NK-92 treated with Interleukin-12 subunit alpha and Interleukin-12 subunit beta, amount 100 ng/mL, for 24 hours (cell line): ENCODE measurements around the gene LMNTD1.
"Not testable (repeated sequence)": the region's sequence is repeated elsewhere in the genome, so short reads cannot be mapped to it uniquely, and the experiment has no call there.

Source experiments
- DNase-seq: peaks from one replicate; lab custom pipeline; 2025; lab: John Stamatoyannopoulos, UW

The LMNTD1 gene, protein sequence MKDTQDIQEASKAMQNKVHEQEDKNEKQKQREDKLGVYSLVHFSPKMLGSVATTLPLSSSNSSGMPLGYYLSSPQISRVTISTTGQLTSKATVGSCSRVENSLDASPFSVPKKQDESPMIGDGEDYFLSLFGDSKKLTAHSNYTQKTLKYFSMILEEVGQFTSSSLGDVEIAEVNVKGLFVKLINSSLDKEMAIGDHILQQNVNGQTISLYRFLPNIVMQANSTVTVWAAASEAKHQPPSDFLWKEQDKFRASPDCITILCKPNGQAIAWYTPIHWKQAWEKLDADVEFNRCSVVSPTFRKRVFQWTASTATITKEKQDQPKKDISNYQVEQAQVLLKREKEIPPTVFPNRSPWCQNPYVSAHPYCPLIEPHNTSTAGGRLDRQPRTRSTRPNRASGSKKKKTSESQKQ

DNA sequence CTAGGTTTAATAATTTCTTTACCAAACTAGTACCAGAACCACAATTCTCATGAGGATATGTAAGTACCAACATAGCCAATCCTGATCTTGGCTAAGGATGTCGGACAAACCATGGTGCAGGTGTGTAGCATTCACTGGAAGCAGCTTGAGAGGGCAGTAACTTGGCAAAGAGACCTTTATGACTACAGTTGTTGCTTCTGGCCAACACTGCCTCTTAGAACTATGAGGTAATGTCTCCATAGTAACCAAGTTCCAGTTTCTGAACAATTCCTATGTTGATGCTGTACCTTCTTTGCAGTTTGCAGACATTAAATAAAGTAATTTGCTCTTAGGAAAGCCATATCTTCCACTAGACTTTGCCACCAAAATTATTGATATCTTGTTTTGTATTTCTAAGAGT is at the start of gene LMNTD1:
LMNTD1 (minus strand) TSS at position 186 of the 400 bp plus-strand sequence. CDS start 324 bp downstream, outside the sequence.
- no peak for DNase-seq

DNA sequence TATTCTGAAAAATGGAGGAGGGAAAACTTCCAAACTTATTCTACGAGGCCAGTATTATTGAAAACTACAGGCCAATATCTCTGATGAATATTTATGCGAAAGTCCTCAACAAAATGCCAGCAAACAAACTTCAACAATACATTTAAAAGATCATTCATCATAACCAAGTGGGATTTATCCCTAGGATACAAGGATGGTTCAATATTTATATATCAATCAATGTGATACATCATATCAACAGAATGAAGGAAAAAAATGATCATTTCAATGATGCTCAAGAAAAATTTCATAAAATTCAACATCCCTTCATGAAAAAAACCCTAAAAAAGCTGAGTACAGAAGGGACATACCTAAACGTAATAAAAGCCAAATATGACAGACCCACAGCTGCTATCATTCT is 45.9 kb upstream of the LMNTD1 start:
- DNase-seq = no peak

DNA sequence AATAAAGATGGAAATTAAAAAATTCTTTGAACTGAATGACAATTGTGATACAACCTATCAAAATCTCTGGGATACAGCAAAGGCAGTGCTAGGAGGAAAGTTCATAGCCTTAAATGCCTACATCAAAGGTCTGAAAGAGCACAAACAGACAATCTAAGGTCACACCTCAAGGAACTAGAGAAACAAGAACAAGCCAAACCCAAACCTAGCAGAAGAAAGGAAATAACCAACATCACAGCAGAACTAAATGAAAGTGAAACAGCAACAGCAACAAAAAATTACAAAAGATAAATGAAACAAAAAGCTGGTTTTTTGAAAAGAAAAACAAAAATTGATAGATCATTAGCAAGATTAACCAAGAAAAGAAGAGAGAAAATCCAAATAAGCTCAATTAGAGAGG is 42.4 kb upstream of the LMNTD1 start:
- DNase-seq = not testable (repeated sequence)

DNA sequence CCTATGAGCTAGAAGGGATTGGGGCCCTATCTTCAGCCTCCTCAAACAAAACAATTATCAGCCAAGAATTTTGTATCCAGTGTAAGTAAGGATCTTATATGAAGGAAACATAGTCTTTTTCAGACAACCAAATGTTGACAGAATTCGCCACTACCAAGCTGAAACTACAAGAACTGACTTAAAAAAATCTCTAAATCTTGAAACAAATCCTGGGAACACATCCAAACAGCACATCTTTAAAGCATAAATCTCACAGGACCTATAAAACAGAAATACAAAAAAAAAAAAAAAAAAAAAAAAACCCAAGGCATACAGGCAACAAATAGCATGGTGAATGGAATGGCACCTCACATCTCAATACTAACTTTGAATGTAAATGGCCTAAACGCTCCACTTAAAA is 41.3 kb upstream of the LMNTD1 start:
- DNase-seq = no peak

DNA sequence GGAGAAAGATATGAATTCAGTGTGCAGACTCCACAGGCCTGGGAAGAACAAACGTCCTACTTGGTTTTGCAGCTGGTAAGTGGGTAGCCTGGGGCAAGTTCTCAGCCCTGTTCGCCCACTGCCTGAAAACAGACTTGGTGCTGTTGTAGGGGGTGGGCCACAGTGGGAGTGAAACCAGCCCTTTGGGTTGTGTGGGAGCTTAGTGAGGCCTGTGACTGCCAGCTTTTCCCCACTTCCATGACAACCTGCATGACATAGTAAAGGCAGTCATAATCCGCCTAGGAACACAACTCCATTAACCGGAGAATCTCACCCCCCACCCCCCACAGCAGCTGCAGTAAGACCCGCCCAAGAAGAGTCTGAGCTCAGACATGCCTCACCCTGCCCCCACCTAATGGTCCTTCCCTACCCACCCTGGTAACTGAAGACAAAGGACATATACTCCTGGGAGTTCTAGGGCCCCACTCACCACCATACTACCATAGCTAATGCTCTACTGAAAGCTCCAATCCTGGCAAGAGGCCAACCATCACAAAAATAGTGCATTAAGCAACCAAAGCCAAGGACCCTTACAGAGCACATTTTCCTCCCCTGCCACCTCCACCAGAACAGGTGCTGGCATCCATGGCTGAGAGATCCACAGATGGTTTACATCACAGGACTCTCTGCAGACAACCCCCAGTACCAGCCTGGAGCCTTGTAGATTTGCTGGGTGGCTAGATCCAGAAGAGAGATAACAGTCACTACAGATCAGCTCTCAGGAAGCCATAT is 39.8 kb upstream of the LMNTD1 start:
- no peak for DNase-seq

DNA sequence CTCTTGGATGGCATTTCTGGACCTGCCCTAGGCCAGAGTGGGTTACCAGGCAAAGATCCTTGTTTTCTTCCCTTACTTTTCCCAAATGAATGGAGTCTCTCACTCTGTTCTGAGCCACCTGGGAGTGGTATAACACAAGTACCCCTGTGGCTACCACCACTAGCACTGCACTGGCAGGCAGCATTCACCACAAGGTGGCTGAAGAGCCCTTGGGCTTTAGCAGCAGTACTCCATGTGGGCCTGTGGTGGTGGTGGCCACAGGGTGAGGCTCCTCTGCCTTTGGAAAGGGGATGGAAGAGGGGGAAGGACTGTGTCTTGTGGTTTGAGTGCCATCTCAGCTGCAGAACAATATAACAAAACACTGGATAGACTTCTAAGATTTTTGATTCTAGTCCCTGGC is 38.1 kb upstream of the LMNTD1 start:
- no peak for DNase-seq

DNA sequence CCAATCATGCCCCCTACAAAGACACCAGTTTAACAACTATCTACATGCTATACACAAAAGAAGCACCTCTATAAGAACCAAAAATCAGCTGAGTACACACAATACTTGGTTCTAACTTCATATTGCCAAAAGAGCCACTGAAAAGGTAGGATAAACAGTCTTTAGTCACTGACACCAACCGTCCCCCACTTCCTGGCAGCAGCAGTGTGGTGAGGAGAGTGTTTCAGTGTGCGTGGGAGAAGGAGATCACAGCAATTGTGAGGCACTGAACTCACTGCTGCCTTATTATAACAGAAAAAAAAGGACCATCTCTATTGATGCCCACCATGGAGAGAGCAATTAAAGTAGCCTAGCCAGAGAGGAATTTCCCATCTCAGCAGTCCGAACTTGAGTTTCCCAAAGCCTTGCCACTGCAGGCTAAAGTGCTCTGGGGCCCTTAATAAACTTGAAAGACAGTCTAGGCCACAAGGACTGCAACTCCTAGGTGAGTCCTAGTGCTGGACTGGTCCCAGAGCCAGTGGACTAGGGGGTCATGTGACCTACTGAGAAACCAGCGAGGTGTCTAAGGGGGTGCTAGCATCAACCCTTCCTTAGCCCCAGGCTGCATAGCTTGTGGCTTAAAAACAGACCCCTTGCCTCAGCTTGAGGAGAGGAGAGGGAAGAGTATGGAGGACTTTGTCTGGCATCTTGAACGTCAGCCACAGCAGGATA is 37.1 kb upstream of the LMNTD1 start:
- no peak for DNase-seq

DNA sequence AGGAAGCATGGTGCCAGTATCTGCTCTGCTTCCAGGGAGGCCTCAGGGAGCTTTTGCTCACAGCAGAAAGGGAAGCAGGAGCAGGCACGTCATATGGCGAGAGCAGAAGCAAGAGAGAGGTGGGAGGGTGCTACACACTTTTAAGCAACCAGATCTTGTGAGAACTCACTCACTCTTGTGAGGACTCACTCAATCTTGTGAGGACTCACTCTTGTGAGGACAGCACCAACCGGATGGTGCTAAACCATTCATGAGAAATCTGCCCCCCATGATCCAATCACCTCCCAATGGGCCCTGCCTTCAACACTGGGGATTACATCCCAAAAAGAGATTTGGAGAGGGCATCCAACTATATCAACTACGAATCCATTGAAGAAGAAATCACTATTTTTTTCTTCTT is 34.3 kb upstream of the LMNTD1 start:
- DNase-seq = no peak

DNA sequence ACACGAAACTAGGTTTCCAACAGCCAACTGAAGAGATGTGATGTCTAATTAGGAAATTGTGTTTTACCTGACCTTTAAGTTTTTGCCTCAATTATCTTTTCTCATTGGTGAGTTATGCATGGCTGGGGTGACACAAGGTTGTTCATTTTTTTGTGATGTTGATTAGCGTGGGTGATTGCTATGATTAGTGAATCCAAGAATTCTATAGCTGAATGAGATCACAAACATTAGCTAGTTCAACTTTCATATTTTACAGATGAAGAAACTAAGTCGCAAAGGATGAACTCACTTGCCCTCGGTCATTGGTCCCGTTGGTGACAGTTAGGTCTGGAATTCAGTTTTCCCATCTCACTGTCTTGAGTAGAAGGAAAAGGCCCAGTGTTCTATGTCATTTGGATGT is 32.6 kb upstream of the LMNTD1 start:
- no peak for DNase-seq

DNA sequence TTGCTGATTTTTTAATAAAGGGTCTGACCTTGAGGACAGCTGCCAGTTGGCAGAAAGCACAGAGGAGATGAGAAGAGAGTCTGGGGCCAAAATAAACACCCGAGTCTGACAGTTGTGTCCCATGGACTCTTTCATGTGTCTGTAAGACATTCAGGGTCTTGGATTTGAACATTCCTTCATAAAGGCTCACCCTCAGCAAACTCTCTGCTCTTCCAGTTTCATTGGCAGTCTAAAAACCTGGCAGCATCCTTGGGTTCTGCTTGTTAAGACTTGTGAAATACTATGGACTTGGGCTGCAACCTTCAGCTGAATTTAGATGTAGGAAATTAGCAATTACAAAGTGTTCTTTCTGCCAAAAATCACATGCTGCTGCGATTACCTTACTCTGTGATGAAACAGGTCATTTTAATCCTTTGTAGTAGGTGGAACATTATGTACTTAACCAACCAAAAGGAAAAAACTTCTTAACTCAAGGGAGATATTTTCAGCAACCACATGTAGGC is 32.0 kb upstream of the LMNTD1 start:
- no peak for DNase-seq

DNA sequence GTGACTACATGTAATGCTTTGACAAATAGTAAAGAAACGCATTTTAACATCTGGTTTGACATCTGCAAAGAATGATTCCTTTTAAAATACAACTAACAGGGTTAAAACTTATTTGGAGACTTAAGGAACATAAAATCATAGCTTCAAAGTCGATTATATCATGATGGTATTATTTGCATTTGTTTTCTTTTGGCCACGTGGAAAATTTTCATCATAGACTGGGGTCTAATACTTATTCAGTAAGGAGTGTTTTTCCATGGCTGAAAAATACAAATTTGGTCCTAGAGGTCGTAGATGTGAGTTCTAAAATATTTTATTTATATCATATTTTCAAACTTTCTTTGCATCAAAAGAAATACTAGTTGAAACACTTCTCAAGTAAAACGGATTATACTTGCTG is 31.5 kb upstream of the LMNTD1 start:
- DNase-seq = no peak

DNA sequence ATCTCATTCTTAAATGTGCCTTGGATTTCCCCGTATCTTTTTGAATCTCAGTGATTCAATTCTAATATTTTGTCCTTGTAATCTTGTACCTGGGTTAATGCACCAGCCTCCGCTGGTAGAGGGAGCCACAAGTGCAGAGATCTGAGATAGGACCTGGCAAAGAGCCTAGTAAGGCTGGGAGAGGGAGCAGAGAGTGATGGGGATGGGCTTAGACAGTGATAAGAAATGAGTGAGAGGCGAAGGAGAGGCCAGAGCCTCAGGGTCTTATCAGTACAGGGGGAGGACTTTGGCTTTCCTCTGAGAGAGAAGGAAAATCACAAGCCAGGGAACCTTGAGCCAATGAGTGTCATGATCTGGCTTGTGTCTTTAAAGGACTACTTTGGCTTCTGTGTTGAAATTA is 30.5 kb upstream of the LMNTD1 start:
- no peak for DNase-seq

DNA sequence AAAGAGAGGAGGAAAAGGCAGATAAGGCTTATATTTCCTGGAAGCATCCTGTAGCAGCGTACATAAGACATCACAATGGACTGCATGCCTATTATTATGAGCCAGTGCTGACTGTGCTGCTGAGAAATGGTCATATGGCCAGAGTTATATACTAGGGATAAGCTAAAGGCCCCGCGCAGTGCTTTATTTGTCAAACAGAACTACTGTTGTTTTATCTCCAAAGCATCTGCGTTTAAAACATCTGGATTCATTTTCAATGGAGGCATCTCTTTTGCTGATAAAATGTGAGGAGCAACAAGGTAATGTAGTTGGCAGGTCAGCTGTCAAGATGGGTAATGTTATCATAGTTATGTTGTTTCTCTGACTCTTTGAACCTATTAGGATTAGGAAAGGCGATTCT is 28.0 kb upstream of the LMNTD1 start:
- no peak for DNase-seq

DNA sequence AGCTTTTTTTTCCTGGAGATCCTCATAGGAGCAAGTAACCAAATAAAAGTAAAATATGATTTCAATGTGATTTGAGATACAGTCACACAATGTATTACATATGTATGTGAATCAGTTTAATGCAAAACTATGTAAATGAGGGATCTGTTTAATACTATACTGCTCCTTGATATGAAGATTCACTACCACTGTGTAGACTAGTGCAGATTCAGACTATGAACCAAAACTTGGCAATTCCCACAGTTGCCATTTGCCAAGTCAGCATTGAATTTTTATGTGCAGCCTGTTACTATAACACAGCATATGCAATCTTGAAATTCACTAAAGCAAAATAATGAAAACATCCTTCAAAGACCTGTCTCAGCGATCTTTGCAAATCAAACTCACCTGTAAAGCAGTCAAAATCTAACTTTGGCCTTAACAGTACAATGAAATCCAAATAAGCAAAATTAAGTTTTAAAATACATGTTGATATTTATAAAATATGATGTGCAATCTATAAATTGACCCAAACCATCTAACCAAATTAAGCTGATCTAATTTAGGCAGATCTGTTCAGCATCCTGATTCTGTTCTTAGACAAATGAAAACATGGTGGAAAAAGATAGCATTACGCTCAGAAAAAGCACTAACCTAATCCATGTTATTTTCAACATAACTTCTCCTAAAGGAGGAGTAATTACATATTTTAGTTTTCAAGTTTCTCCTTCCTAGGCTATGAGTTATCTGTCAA is 25.5 kb upstream of the LMNTD1 start:
- no peak for DNase-seq

DNA sequence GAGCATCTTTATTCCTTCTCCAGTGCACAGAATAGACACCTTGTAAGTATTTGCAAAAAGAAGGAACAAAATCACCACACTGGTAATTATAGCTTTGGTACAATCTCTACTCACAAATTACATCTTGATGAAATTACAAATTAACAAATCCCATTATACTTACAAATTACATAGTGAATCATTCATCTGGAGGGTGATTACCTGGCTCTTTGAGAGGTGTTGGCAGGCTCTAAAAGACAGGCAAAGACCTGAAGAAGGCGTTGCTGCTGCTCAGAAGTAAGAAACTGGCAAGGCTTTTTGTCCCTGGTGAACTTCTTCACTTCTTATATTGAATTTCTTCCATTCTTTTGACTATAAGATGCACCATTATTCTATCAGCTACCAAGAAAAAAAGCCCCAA is 21.7 kb upstream of the LMNTD1 start:
- DNase-seq = no peak

DNA sequence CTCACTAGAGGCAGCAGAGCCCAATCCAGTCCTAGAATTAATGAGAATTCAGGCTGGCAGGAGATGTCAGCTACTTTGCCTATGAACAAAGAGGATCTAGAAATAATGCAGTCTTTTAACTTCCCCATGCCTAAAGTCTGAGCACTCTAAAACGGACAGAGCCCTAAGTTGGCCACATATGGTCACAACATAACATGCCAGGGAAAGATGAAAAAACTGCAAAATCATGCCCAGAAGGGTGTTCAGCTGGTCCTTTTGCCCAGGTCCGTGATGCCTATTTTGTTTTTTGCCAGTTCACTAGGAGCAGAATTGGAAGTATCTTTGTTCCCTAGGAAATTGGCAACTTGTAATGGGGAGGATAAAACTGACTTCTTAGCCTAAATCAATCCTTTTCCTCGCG is 20.3 kb upstream of the LMNTD1 start:
- DNase-seq = no peak

DNA sequence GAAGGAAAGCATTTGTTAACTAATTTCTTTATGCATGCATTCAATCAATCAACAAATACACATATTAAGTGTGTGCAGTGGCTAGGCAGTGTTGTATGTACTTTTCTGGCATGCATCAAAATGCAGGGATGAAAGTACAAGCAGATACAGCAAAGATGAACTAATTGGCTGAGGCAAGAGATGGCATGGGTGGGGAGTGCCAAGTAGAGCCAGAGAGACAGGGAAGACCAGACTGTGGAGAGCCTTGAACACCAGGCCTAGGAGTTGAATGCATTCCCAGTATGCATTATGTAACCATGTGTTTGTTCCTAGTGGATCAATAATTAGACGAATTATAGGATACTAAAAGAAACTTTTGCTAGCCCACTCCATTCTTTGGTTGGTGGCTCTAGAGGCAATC is 17.3 kb upstream of the LMNTD1 start:
- no peak for DNase-seq

DNA sequence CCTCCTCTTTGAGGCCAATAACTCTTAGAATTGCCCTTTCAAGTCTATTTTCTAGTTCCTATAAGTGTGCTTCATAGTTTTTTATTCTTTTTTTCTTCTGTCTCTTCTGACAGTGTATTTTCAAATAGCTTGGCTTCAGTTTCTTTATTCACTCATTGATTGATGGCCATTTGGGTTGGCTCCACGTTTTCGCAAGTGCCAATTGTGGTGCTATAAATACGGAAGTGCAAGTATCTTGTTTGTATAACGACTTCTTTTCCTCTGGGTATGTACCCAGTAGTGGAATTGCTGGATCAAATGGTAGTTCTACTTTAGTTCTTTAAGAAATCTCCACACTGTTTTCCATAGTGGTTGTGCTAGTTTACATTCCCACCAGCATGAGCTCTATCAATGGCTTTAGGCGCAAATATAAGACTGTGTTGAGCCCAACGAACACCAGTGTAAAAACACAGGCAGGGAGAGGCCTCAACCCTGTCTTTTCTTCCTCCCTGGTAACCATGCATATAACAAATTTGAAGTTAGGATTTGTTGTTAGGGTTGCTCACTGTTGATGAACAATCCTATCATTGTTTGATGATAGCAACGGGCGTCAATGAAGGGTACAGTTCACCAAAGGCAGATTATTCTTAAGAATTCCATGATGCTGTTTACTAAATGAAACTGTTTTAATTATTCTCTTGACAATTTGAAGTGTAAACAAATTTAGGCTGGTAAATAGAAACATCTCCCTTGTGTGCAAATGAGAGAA is 13.3 kb upstream of the LMNTD1 start:
- DNase-seq = no peak

DNA sequence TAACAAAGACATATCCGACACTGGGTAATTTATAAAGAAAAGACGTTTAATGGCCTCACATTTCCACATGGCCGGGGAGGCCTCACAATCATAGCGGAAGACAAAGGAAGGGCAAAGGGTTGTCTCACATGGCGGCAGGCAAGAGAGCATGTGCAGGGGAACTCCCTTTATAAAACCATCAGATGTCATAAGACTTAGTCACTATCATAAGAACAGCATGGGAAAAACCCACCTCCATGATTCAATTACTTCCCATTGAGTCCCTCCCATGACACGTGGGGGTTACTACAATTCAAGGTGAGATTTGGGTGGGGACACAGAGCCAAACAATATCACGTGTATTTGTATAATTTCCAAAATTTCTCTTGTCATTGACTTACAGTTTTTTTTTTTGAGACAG is 5.5 kb upstream of the LMNTD1 start:
- DNase-seq = no peak

DNA sequence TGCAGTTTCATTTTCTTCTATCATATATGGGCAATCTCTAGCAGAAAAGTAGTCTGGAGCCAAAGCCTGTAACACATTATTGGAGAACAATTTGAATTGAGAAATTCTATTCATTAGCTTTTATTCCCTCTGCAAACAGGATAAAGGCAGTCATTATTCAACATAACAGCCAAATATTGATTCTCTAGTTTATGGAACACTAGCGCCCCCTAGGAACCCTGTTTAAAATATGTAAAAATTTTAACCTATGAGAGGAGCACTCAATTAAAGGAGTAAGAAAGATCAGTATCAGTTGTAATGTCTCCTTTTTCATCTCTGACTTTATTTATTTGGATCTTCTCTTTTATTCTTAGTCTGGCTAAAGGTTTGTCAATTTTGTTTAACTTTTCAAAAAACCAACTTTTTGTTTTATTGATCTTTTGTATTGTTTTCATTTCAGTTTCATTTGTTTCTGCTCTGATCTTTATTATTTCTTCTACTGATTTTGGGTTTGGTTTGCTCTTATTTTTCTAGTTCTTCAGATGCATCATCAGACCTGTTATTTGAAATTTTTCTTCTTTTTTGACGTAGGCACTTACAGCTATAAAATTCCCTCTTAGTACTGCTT is 4.8 kb upstream of the LMNTD1 start:
- DNase-seq = no peak

DNA sequence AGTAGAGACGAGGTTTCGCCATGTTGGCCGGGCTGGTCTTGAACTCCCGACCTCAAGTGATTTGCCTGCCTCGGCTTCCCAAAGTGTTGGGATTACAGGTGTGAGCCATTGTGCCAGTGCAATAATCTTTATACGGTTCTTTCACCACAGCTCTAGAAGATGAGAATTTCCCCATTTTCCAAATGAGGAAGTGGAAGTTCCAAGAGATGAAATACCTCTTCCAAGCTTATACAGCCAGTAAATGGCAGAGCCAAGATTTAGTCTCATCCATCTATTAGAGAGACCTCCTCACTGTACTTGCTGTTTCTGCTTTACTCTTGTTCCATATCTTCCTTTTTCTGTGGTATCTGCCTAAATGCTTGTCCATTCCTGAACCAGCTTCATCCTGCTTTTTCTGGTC is 3.1 kb upstream of the LMNTD1 start:
- DNase-seq = no peak
